Loucy (cell line): ENCODE results near the gene SYNPR.

ENCODE experiments used
- CTCF ChIP-seq: fragments of 200-600 bp; sonication (generic); conservative IDR thresholded peaks from 2 replicates; pipeline ENCODE4 v1.5.1; 2014; ENCODE audit warnings: mild to moderate bottlenecking, antibody characterized with exemption, low read length
- EZH2phosphoT487 ChIP-seq: fragments of 200-600 bp; IDR thresholded peaks from 2 replicates; pipeline ENCODE4 v1.6.1; 2018; ENCODE audit warnings: antibody characterized with exemption, mild to moderate bottlenecking, moderate library complexity, borderline replicate concordance

DNA sequence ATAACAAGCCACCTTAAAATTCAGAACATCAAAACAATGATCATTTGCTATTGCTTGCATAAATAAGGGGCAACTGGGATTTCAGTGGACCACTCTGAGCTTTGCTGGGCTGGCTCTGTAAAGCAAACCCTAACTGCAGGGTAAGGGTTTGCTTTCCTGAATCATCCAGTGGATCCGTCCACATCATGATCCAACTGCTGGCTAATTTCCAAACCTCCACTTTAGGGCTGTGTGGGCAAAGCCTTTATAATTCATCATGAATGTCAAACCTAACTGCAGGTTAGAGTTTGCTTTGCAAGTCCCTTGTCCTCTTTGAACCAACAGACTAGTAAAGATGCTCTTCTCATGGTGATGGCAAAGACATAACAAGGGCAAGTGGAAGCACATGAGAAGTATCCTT, 76.1 kb downstream of the SYNPR start:
- TF ChIP-seq CTCF (no peak), EZH2phosphoT487 (no peak)
